Breast epithelium (tissue), 3 donors: Measurements from ENCODE around the gene MYO1D.

Experiments
- POLR2AphosphoS5 ChIP-seq, 3 donors: sonication (generic); formaldehyde crosslinking; IDR thresholded peaks; one replicate each; pipeline ENCODE4 v1.6.1; 2017; ENCODE audit warnings: antibody characterized with exemption in 3 of 3
- TF ChIP-seq, protein P1 (sequence below), 3 donors: fragments of 450-650 bp; IDR thresholded peaks; one replicate each; pipeline ENCODE4 v1.5.1; 2016 to 2017; ENCODE audit warnings: antibody characterized with exemption in 3 of 3, mild to moderate bottlenecking in 3 of 3, moderate library complexity in 3 of 3

DNA sequence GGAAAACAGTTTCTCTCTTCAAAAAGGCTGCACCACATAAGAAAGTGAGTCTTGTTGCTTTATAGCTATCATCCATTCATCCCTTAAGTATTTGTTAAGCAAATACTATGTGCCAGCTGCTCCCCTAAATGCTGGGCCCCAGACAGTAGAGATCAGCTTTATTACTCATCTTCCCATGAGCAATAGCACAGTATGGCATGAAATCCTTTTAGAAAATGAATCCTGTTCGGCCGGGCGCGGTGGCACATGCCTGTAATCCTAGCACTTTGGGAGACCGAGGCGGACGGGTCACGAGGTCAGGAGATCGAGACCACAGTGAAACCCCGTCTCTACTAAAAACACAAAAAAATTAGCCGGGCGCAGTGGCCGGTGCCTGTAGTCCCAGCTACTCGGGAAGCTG lies 99.5 kb downstream of the MYO1D start:
- TF ChIP-seq, protein P1, sequence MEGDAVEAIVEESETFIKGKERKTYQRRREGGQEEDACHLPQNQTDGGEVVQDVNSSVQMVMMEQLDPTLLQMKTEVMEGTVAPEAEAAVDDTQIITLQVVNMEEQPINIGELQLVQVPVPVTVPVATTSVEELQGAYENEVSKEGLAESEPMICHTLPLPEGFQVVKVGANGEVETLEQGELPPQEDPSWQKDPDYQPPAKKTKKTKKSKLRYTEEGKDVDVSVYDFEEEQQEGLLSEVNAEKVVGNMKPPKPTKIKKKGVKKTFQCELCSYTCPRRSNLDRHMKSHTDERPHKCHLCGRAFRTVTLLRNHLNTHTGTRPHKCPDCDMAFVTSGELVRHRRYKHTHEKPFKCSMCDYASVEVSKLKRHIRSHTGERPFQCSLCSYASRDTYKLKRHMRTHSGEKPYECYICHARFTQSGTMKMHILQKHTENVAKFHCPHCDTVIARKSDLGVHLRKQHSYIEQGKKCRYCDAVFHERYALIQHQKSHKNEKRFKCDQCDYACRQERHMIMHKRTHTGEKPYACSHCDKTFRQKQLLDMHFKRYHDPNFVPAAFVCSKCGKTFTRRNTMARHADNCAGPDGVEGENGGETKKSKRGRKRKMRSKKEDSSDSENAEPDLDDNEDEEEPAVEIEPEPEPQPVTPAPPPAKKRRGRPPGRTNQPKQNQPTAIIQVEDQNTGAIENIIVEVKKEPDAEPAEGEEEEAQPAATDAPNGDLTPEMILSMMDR (IDR thresholded peaks at IDR 0.05), result no peak
- no peak for TF ChIP-seq POLR2AphosphoS5 (IDR thresholded peaks at IDR 0.05)
